ENCODE data around the gene AKR1C2. TPM values are rescaled to one million over a fixed set of nuclear protein-coding genes. Genes with fewer than 3 reads are reported as not detected.

Gene AKR1C2
- total and polyA plus RNA-seq, 9 of the 15 experiments (the other 6 are each of a cell fraction or from before 2014, with no cell fraction given): 13.8 to 74.0 (median 30.5) TPM

GRCh38 chr10:5038101-5038500 lies 34.4 kb upstream of the AKR1C2 start:
- Histone ChIP-seq H3K27ac (ENCODE audit: extremely low read depth, low read depth, low read length) (no peak overlapping the region), H3K4me1 (replicated peaks in 1 of 2; ENCODE audit: control insufficient read depth in 2 of 2, insufficient read depth in 2 of 2, low read length in 2 of 2) (no peaks in the 10 kb centered on the region), H3K79me2 (ENCODE audit: control insufficient read depth, insufficient read depth, low read length) (no peaks in the 10 kb centered on the region), H3K9me1 (ENCODE audit: control insufficient read depth, insufficient read depth, low read length) (no peaks in the 10 kb centered on the region), H3K9me3 (replicated peaks; ENCODE audit: control insufficient read depth, insufficient read depth, low read depth, low read length) (peaks cover 16% of the 10 kb centered on the region), H3K4me2 (ENCODE audit: insufficient read depth, low read length) (no peak overlapping the region), H2AFZ (ENCODE audit: low read depth, low read length) (no peak overlapping the region), H3K27me3 (ENCODE audit: control insufficient read depth in 2 of 2, insufficient read depth in 2 of 2, low read length in 2 of 2) (no peaks in the 10 kb centered on the region), H3K4me3 (no peak overlapping the region), H3K9ac (ENCODE audit: insufficient read depth in 1 of 2, low read depth in 2 of 2, low read length in 2 of 2) (no peak overlapping the region), H4K20me1 (replicated peaks; ENCODE audit: control insufficient read depth, insufficient read depth, low read length) (no peaks in the 10 kb centered on the region), H3K36me3 (ENCODE audit: control insufficient read depth, insufficient read depth, low read length) (no peaks in the 10 kb centered on the region)
- WGBS (ENCODE audit: insufficient coverage, low coverage, missing lambda C conversion rate): 6% methylated on average over 2 of the region's 2 CpGs
- CTCF ChIA-PET (ENCODE audit: low intra/inter-chr PET ratio): no interaction called here
- POLR2A ChIA-PET: no interaction called here
- DNase-seq (ENCODE audit: extremely low read depth in 1 of 4, low spot score in 3 of 4) (no peak), ATAC-seq (no peak), FAIRE-seq (no peak)
- TF ChIP-seq ZNF518B (CRISPR knock-in tag; IDR thresholded peaks at IDR 0.05) (no peak), ZSCAN32 (CRISPR knock-in tag; IDR thresholded peaks at IDR 0.05) (no peak), FOXJ3 (CRISPR knock-in tag; IDR thresholded peaks at IDR 0.05) (no peak), SP2 (IDR thresholded peaks at IDR 0.05; ENCODE audit: extremely low read depth, low read depth, low read length, poor library complexity, severe bottlenecking) (no peak), MYBL2 (IDR thresholded peaks at IDR 0.05; ENCODE audit: low read depth) (no peak), MYBL2 (CRISPR knock-in tag; IDR thresholded peaks at IDR 0.05; ENCODE audit: borderline replicate concordance) (no peak), ZNF695 (CRISPR knock-in tag; IDR thresholded peaks at IDR 0.05) (no peak), ZFP30 (CRISPR knock-in tag; IDR thresholded peaks at IDR 0.05; ENCODE audit: borderline replicate concordance) (no peak), XRCC4 (IDR thresholded peaks at IDR 0.05; ENCODE audit: extremely low read depth, insufficient read depth, insufficient read length) (no peak)
- BruUV-seq (replicated peaks): no TSS peak
- intact Hi-C loops (cut with micrococcal nuclease) (no loop called here), in situ Hi-C loops (cut with MboI) (no loop called here)

Measured in K562 (cell line).